ENCODE data around the gene PDGFB. TPM values are rescaled to one million over a fixed set of nuclear protein-coding genes. Genes with fewer than 3 reads are reported as not detected.

The PDGFB gene
- total and polyA plus RNA-seq, 2 of the 4 experiments (the other 2 are of a cell fraction): 0.07 TPM; not detected in 1

- H3K27ac ChIP-seq (ENCODE audit: insufficient read depth, low read length): no peak overlapping the region
- H4K8ac ChIP-seq (ENCODE audit: low read depth in 2 of 2, low read length in 2 of 2): no peak overlapping the region; a peak in 1 of 4 replicates
- H3K18ac ChIP-seq (ENCODE audit: low read depth, low read length): no peak overlapping the region
- H2BK20ac ChIP-seq (ENCODE audit: low read depth, low read length): peak overlapping the region; percentile 20; the same call in 1 of the 2 replicates
- H2AFZ ChIP-seq (replicated peaks; ENCODE audit: low read length, poor library complexity): no peak overlapping the region
- peaks cover 0 to 18% of the 10 kb centered on the region in 2 experiments; a peak in 1 of 4 replicates for H3K79me1 ChIP-seq (ENCODE audit: low read depth in 1 of 2, low read length in 2 of 2)
- ATAC-seq (ENCODE audit: low read depth): no peak
- ChIA-PET POLR2A (ENCODE audit: unreplicated experiment) (no interaction called here), CTCF (no interaction called here)
- peaks cover 20% of the 10 kb centered on the region for H3K9me1 ChIP-seq (ENCODE audit: insufficient read depth, low read length)
- TF ChIP-seq USF2 (IDR thresholded peaks at IDR 0.05; ENCODE audit: low read depth, low read length): no peak
- no peak for TF ChIP-seq MXI1 (IDR thresholded peaks at IDR 0.05; ENCODE audit: borderline replicate concordance, low read depth, low read length)
- no peak for TF ChIP-seq NFE2L2 (IDR thresholded peaks at IDR 0.05; ENCODE audit: low read depth, low read length)
- no peak for TF ChIP-seq RFX5 (IDR thresholded peaks at IDR 0.05; ENCODE audit: low read depth, low read length)
- no peak for TF ChIP-seq SMC3 (IDR thresholded peaks at IDR 0.05; ENCODE audit: low read depth, low read length)
- TF ChIP-seq RAD21 (IDR thresholded peaks at IDR 0.05; ENCODE audit: low read length): no peak
- TF ChIP-seq CTCF (conservative IDR thresholded peaks at IDR 0.05; ENCODE audit: low read depth, low read length): no peak
- TF ChIP-seq MAZ (IDR thresholded peaks at IDR 0.05; ENCODE audit: borderline replicate concordance, low read depth, low read length): no peak
- TF ChIP-seq ELK1 (IDR thresholded peaks at IDR 0.05; ENCODE audit: borderline replicate concordance, low read depth, low read length): no peak
- TF ChIP-seq POLR2A (IDR thresholded peaks at IDR 0.05; ENCODE audit: low read depth, low read length): no peak
- no peak for TF ChIP-seq MAFK (IDR thresholded peaks at IDR 0.05; ENCODE audit: low read depth, low read length)
- no peak for TF ChIP-seq FOS (IDR thresholded peaks at IDR 0.05; ENCODE audit: low read depth, low read length)
- dilution Hi-C loops (cut with HindIII; ENCODE audit: low sequenced_read_pairs, unreplicated experiment) (no loop called here), intact Hi-C loops (cut with micrococcal nuclease) (no loop called here), in situ Hi-C loops (cut with MboI; ENCODE audit: low sequenced_read_pairs) (no loop called here)
- BruUV-seq (replicated peaks): no TSS peak
- H3K27me3 ChIP-seq (ENCODE audit: control insufficient read depth, insufficient read depth, low read length): no peaks in the 10 kb centered on the region
- H3K4ac ChIP-seq (ENCODE audit: low read depth, low read length): peak overlapping the region; percentile 94
- H4K5ac ChIP-seq (ENCODE audit: low read depth, low read length): no peak overlapping the region
- no peak overlapping the region for H3K56ac ChIP-seq (ENCODE audit: extremely low read depth, insufficient read depth, low read length)
- H3K23ac ChIP-seq (ENCODE audit: low read depth, low read length): no peak overlapping the region
- H2AK5ac ChIP-seq (ENCODE audit: low read depth, low read length): peak overlapping the region; percentile 32; the same call in 1 of the 2 replicates
- peak overlapping the region; percentile 23; the same call in 1 of the 2 replicates for H4K91ac ChIP-seq (ENCODE audit: insufficient read depth, low read depth, low read length)
- no peak for DNase-seq
- H2BK5ac ChIP-seq (ENCODE audit: low read depth, low read length, poor library complexity, severe bottlenecking): no peak overlapping the region
- H2AK9ac ChIP-seq (replicated peaks; ENCODE audit: low read depth, low read length, poor library complexity): peak overlapping the region; percentile 48
- H3K4me3 ChIP-seq (ENCODE audit: insufficient read depth, low read depth, low read length): no peak overlapping the region
- no peaks in the 10 kb centered on the region for H3K36me3 ChIP-seq (ENCODE audit: control insufficient read depth, insufficient read depth, low read length)
- 0 out of 3 replicates have a peak overlapping the region, but pooled peaks have one; percentile 70 for H2BK15ac ChIP-seq (ENCODE audit: low read depth, low read length)
- peak overlapping the region; percentile 98 for H2BK120ac ChIP-seq (ENCODE audit: low read depth, low read length)
- H4K20me1 ChIP-seq (ENCODE audit: insufficient read depth, low read length): no peaks in the 10 kb centered on the region
- peaks cover 3% of the 10 kb centered on the region for H3K9me3 ChIP-seq (ENCODE audit: control insufficient read depth, insufficient read depth, low read length)
- no peak overlapping the region for H3K4me2 ChIP-seq (ENCODE audit: low read depth, low read length)
- peaks cover 32% of the 10 kb centered on the region for H3K4me1 ChIP-seq (ENCODE audit: control insufficient read depth, insufficient read depth, low read length)
- 0 out of 2 replicates have a peak overlapping the region, but pooled peaks have one; percentile 32 for H3K14ac ChIP-seq (replicated peaks; ENCODE audit: low read depth, low read length)
- no peak overlapping the region for H3K9ac ChIP-seq (ENCODE audit: low read depth, low read length)
- WGBS, 2 experiments (ENCODE audit: extremely low coverage in 2 of 2, insufficient read length in 1 of 2): 100% methylated on average over 6 of the region's 11 CpGs; no CpG with 5 or more reads in 1 of the 2 experiments
Observed at GRCh38 chr22:39256186-39256552, 11.4 kb upstream of the PDGFB start.

Data from IMR-90 (cell line).